ENCODE data around the gene NPBWR2. TPM values are rescaled to one million over a fixed set of nuclear protein-coding genes. Genes with fewer than 3 reads are reported as not detected.

NPBWR2 gene
- total RNA-seq, 1 donor from 2014 or later, result not detected

- DNase-seq (ENCODE audit: low spot score in 2 of 2), result peak; percentile 3 to 56
- no peak overlapping the region for H3K4me3 ChIP-seq
- H3K27ac ChIP-seq, result no peak overlapping the region
- H3K4me1 ChIP-seq, result no peaks in the 10 kb centered on the region
- no peaks in the 10 kb centered on the region for H3K9me3 ChIP-seq
- H3K27me3 ChIP-seq, result no peaks in the 10 kb centered on the region
- intact Hi-C loops (cut with DNase I), result no loop called here
- no peaks in the 10 kb centered on the region for H3K36me3 ChIP-seq
- no peak for TF ChIP-seq CTCF (IDR thresholded peaks at IDR 0.05)
Observed at GRCh38 chr20:64107736-64108457, 532 bp upstream of the NPBWR2 start.

- peaks cover 4% of the 10 kb centered on the region for H3K27me3 ChIP-seq
- no peak overlapping the region for H3K27ac ChIP-seq
- H3K4me3 ChIP-seq, result no peak overlapping the region
- DNase-seq (ENCODE audit: low spot score in 2 of 2), result no peak
- no peaks in the 10 kb centered on the region for H3K36me3 ChIP-seq
- intact Hi-C loops (cut with DNase I), result no loop called here
- H3K9me3 ChIP-seq, result no peaks in the 10 kb centered on the region
- H3K4me1 ChIP-seq, result no peaks in the 10 kb centered on the region
- TF ChIP-seq CTCF (IDR thresholded peaks at IDR 0.05), result no peak
Observed at GRCh38 chr20:64106435-64106961, 867 bp downstream of the NPBWR2 start.

GRCh38 chr20:64105846-64106434, 1.4 kb downstream of the NPBWR2 start:
- TF ChIP-seq CTCF (IDR thresholded peaks at IDR 0.05), result no peak
- Histone ChIP-seq H3K27me3 (peaks cover 4% of the 10 kb centered on the region), H3K4me1 (no peaks in the 10 kb centered on the region), H3K4me3 (no peak overlapping the region), H3K36me3 (no peaks in the 10 kb centered on the region), H3K9me3 (no peaks in the 10 kb centered on the region), H3K27ac (no peak overlapping the region)
- intact Hi-C loops (cut with DNase I), result no loop called here
- DNase-seq (ENCODE audit: low spot score in 2 of 2), result peak in 1 of 2 donors; percentile 56

- peak in 1 of 2 donors; percentile 52 for DNase-seq (ENCODE audit: low spot score in 2 of 2)
- no peaks in the 10 kb centered on the region for H3K36me3 ChIP-seq
- H3K27ac ChIP-seq, result no peak overlapping the region
- H3K9me3 ChIP-seq, result no peaks in the 10 kb centered on the region
- H3K4me3 ChIP-seq, result no peak overlapping the region
- intact Hi-C loops (cut with DNase I), result no loop called here
- H3K27me3 ChIP-seq, result peaks cover 4% of the 10 kb centered on the region
- H3K4me1 ChIP-seq, result no peaks in the 10 kb centered on the region
- TF ChIP-seq CTCF (IDR thresholded peaks at IDR 0.05), result no peak
Observed at GRCh38 chr20:64104667-64105451, 2.5 kb downstream of the NPBWR2 start.

GRCh38 chr20:64103871-64104666, 3.3 kb downstream of the NPBWR2 start:
- peak; percentile 4 to 56 for DNase-seq (ENCODE audit: low spot score in 2 of 2)

More at GRCh38 chr20:64103871-64104666, 3.3 kb downstream of the NPBWR2 start:
- TF ChIP-seq CTCF (IDR thresholded peaks at IDR 0.05), result no peak
- no peak overlapping the region for H3K27ac ChIP-seq
- H3K36me3 ChIP-seq, result no peaks in the 10 kb centered on the region
- intact Hi-C loops (cut with DNase I), result no loop called here
- H3K9me3 ChIP-seq, result no peaks in the 10 kb centered on the region
- H3K4me1 ChIP-seq, result no peaks in the 10 kb centered on the region
- no peak overlapping the region for H3K4me3 ChIP-seq
- peaks cover 4% of the 10 kb centered on the region for H3K27me3 ChIP-seq

Measured in ascending aorta (tissue), 2 donors.